CD14-positive monocyte (primary cell): ENCODE data around the gene CHD2. TPM values are rescaled to one million over a fixed set of nuclear protein-coding genes. Genes with fewer than 3 reads are reported as not detected.
A peak's percentile ranks its signal among the peaks of the same experiment; 100 is the strongest.

Experiments
- DNase-seq, 3 donors: peaks; one replicate each; pipeline ENCODE4 v3.0.0-alpha.2; 2011 to 2022
- H2AFZ ChIP-seq: 2 replicates; pipeline ENCODE4 v1.6.0; 2012; ENCODE audit warnings: mild to moderate bottlenecking, low read depth, low read length, inconsistent platforms; ENCODE audit not compliant: insufficient read depth, poor library complexity, severe bottlenecking
- H3K27ac ChIP-seq, 2 donors: 1 replicate in 1 of 2; 2 replicates in 1 of 2; pipeline ENCODE4 v1.5.1; 2012 to 2013; ENCODE audit warnings: low read length in 2 of 2, control low read depth in 1 of 2, inconsistent platforms in 1 of 2, low read depth in 1 of 2, mild to moderate bottlenecking in 1 of 2
- H3K27me3 ChIP-seq, 2 donors: one replicate each; pipeline versions ENCODE4 v1.6.0 to v1.6.1; 2011 to 2013; ENCODE audit warnings: low read length in 2 of 2; ENCODE audit not compliant: control insufficient read depth in 2 of 2, insufficient read depth in 2 of 2
- H3K36me3 ChIP-seq, 2 donors: replicated peaks in 1 of 2; 1 replicate in 1 of 2; 2 replicates in 1 of 2; pipeline versions ENCODE4 v1.5.1 to v1.6.1; 2012 to 2013; ENCODE audit warnings: low read length in 2 of 2, control low read depth in 1 of 2, inconsistent platforms in 1 of 2, mild to moderate bottlenecking in 1 of 2; ENCODE audit not compliant: insufficient read depth in 2 of 2, control insufficient read depth in 1 of 2
- H3K4me1 ChIP-seq, 2 donors: 1 replicate in 1 of 2; 2 replicates in 1 of 2; pipeline versions ENCODE4 v1.5.1 to v1.6.1; 2012 to 2013; ENCODE audit warnings: low read length in 2 of 2, control low read depth in 1 of 2, inconsistent platforms in 1 of 2, mild to moderate bottlenecking in 1 of 2, moderate library complexity in 1 of 2; ENCODE audit not compliant: insufficient read depth in 2 of 2, control insufficient read depth in 1 of 2
- H3K4me2 ChIP-seq: replicated peaks from 2 replicates; pipeline ENCODE3; 2012; ENCODE audit warnings: low read length, moderate library complexity, mild to moderate bottlenecking; ENCODE audit not compliant: poor library complexity, severe bottlenecking; ENCODE audit errors: extremely low read depth
- H3K4me3 ChIP-seq, 3 experiments: fragments of 200-600 bp in 1 of 3; sonication (generic) in 1 of 3; replicated peaks in 1 of 3; 1 replicate in 2 of 3; 2 replicates in 1 of 3; pipeline ENCODE4 v1.5.1; 2011 to 2013; ENCODE audit warnings: low read length in 3 of 3, mild to moderate bottlenecking in 3 of 3, control low read depth in 2 of 3, low read depth in 2 of 3, inconsistent platforms in 1 of 3, moderate library complexity in 1 of 3
- H3K79me2 ChIP-seq: 2 replicates; pipeline ENCODE4 v1.6.0; 2012; ENCODE audit warnings: mild to moderate bottlenecking, control low read depth, inconsistent platforms, low read length, moderate library complexity; ENCODE audit not compliant: insufficient read depth
- H3K9ac ChIP-seq: 2 replicates; pipeline ENCODE4 v1.6.0; 2017; ENCODE audit warnings: low read length, mild to moderate bottlenecking; ENCODE audit not compliant: insufficient read depth, poor library complexity, severe bottlenecking
- H3K9me3 ChIP-seq, 2 donors: replicated peaks in 1 of 2; 1 replicate in 1 of 2; 2 replicates in 1 of 2; pipeline versions ENCODE4 v1.5.1 to v1.6.1; 2012 to 2013; ENCODE audit warnings: low read length in 2 of 2, control low read depth in 1 of 2; ENCODE audit not compliant: control insufficient read depth in 1 of 2, insufficient read depth in 1 of 2
- H4K20me1 ChIP-seq: 2 replicates; pipeline ENCODE4 v1.6.0; 2012; ENCODE audit warnings: mild to moderate bottlenecking, low read length, control low read depth, moderate library complexity; ENCODE audit not compliant: insufficient read depth
- H3K27ac Mint-ChIP-seq, 7 donors: one replicate each; pipeline ENCODE4 v1.8.0; 2020; ENCODE audit warnings: mild to moderate bottlenecking in 7 of 7, mixed read lengths in 7 of 7, moderate library complexity in 6 of 7, inconsistent platforms in 2 of 7
- H3K27me3 Mint-ChIP-seq, 3 donors: one replicate each; pipeline ENCODE4 v1.8.0; 2021 to 2022; ENCODE audit warnings: low read depth in 3 of 3, mild to moderate bottlenecking in 3 of 3, mixed read lengths in 3 of 3, moderate library complexity in 3 of 3, inconsistent platforms in 1 of 3
- H3K36me3 Mint-ChIP-seq, 2 donors: one replicate each; pipeline ENCODE4 v1.8.0; 2020; ENCODE audit warnings: mixed read lengths in 2 of 2, inconsistent platforms in 1 of 2, mild to moderate bottlenecking in 1 of 2
- H3K4me1 Mint-ChIP-seq: one replicate; pipeline ENCODE4 v1.8.0; 2020; ENCODE audit warnings: mild to moderate bottlenecking, mixed read lengths
- H3K4me3 Mint-ChIP-seq, 2 donors: one replicate each; pipeline ENCODE4 v1.8.0; 2020; ENCODE audit warnings: mild to moderate bottlenecking in 2 of 2, mixed read lengths in 2 of 2, moderate library complexity in 1 of 2
- H3K9me3 Mint-ChIP-seq, 7 donors: one replicate each; pipeline ENCODE4 v1.8.0; 2020 to 2022; ENCODE audit warnings: mixed read lengths in 7 of 7, mild to moderate bottlenecking in 6 of 7, moderate library complexity in 6 of 7, inconsistent platforms in 2 of 7
- WGBS: methylation state at CpG from one replicate; pipeline ENCODE4 v1.1.5; 2013; ENCODE audit warnings: missing lambda C conversion rate; ENCODE audit not compliant: insufficient coverage; 5-methylcytosine and 5-hydroxymethylcytosine counted together
- intact Hi-C, 2 donors: fragments of 100-400 bp; cut with micrococcal nuclease; formaldehyde crosslinking; loops; one replicate each; pipeline versions ENCODE4 v1.15.0 to v1.15.1; 2023
- polyA plus RNA-seq, 3 donors: library from polyadenylated mRNA; depleted of rRNA in 1 of 3; unstranded in 2 of 3; stranded (reverse) in 1 of 3; fragments of 300-500 nt in 2 of 3; fragments of >200 nt in 1 of 3; fragmentation: Illumina TruSeq in 2 of 3; gene quantifications; 1 replicate in 2 of 3; 2 replicates in 1 of 3; pipeline ENCODE4 v1.2.3, GENCODE V29; 2012 to 2021
- TF ChIP-seq, protein P1 (sequence below): fragments of 200-600 bp; IDR thresholded peaks from one replicate; pipeline ENCODE4 v1.8.0; 2022; ENCODE audit warnings: antibody characterized with exemption, mild to moderate bottlenecking

Gene CHD2
- polyA plus RNA-seq, 3 donors, result 9.6 to 61.2 (median 11.4) TPM

DNA sequence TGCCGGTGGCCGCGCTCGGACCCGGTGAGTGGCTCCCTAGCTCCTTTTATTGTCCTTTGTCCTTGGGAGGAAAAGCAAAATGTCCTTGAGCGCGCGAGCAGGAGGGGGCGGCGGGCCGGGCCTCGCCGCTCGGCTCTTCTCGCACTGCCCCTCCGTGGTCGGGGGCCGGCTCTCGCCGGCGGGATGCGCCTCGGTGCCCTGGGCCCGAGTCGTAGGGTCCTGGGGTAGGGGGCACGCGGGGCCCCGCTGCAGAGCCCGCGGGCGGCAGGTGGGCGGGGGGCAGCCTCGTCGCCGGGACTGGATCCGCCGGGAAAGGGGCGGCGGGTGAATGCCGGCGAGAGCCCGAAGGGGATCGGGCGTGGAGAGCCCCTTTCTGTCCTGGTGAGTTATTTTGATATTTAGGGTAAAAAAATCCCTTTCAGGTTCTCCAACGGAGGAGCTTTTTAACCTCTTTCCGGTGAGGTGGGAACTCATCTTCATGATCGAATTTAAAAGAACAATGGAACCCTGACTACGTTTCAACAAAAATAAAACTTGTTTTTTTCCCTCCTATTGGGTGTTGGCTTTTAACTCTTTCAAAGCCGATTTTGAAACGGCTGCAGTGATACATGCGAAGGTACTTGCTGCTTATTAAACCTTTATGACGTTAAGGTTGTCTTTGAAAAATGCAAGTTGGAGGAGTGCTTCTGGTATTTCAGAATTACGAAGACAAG is 16.8 kb upstream of the CHD2 start:
- DNase-seq, result peak; percentile 30 to 54 (median 32)
- TF ChIP-seq, protein P1, sequence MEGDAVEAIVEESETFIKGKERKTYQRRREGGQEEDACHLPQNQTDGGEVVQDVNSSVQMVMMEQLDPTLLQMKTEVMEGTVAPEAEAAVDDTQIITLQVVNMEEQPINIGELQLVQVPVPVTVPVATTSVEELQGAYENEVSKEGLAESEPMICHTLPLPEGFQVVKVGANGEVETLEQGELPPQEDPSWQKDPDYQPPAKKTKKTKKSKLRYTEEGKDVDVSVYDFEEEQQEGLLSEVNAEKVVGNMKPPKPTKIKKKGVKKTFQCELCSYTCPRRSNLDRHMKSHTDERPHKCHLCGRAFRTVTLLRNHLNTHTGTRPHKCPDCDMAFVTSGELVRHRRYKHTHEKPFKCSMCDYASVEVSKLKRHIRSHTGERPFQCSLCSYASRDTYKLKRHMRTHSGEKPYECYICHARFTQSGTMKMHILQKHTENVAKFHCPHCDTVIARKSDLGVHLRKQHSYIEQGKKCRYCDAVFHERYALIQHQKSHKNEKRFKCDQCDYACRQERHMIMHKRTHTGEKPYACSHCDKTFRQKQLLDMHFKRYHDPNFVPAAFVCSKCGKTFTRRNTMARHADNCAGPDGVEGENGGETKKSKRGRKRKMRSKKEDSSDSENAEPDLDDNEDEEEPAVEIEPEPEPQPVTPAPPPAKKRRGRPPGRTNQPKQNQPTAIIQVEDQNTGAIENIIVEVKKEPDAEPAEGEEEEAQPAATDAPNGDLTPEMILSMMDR, result no peak
- Histone ChIP-seq H4K20me1 (peaks cover 42% of the 10 kb centered on the region), H3K9me3 (no peaks in the 10 kb centered on the region), H3K79me2 (peaks cover 65% of the 10 kb centered on the region), H3K4me1 (peaks cover 20 to 62% of the 10 kb centered on the region in 2 donors), H3K4me2 (peak overlapping the region; percentile 89), H3K4me3 (peak overlapping the region; percentile 79 to 100 (median 99)), H3K9ac (peak overlapping the region; percentile 100), H2AFZ (no peak overlapping the region), H3K27ac (peak overlapping the region; percentile 82 to 95), H3K27me3 (no peaks in the 10 kb centered on the region), H3K36me3 (peaks cover 26 to 27% of the 10 kb centered on the region in 2 donors)
- Mint-ChIP-seq H3K4me1 (peaks cover 50% of the 10 kb centered on the region), H3K9me3 (peaks cover 0 to 1% (median 0%) of the 10 kb centered on the region in 7 donors), H3K27ac (peak overlapping the region; percentile 86 to 98 (median 92)), H3K4me3 (peak overlapping the region; percentile 85 to 95), H3K36me3 (peaks cover 35 to 39% of the 10 kb centered on the region in 2 donors), H3K27me3 (no peaks in the 10 kb centered on the region)
- under 1% methylated on average over 47 of the region's 53 CpGs for WGBS
- intact Hi-C loops, result loop anchor here (2.0 to 5.0 kb wide), 4 partner anchors 17 to 76 kb away; partner anchors contain the start of gene CHD2 (in 1 of the 2)

- H3K4me1 ChIP-seq, result peaks cover 20 to 63% of the 10 kb centered on the region in 2 donors
Observed at GRCh38 chr15:92883876-92884435, 16.2 kb upstream of the CHD2 start.

More at GRCh38 chr15:92883876-92884435, 16.2 kb upstream of the CHD2 start:
- Histone ChIP-seq H3K79me2 (peaks cover 71% of the 10 kb centered on the region), H3K4me2 (peak overlapping the region; percentile 89), H3K27me3 (no peaks in the 10 kb centered on the region), H3K36me3 (peaks cover 32 to 34% of the 10 kb centered on the region in 2 donors), H3K9ac (peak overlapping the region; percentile 100), H3K4me3 (peak overlapping the region; percentile 79 to 100 (median 99)), H3K9me3 (no peaks in the 10 kb centered on the region), H4K20me1 (peaks cover 48% of the 10 kb centered on the region), H2AFZ (no peak overlapping the region), H3K27ac (peak overlapping the region; percentile 82 to 95)
- WGBS, result 0% methylated on average over 1 of the region's 12 CpGs
- peak overlapping the region; percentile 86 to 98 (median 93) for H3K27ac Mint-ChIP-seq
- H3K4me3 Mint-ChIP-seq, result peak overlapping the region; percentile 85 to 95
- intact Hi-C loops, result loop anchor here (2.0 to 5.0 kb wide), 4 partner anchors 17 to 77 kb away; partner anchors contain the start of gene CHD2 (in 1 of the 2)
- TF ChIP-seq, protein P1, result no peak
- no peak for DNase-seq
- H3K36me3 Mint-ChIP-seq, result peaks cover 40 to 43% of the 10 kb centered on the region in 2 donors
- peaks cover 0 to 1% (median 0%) of the 10 kb centered on the region in 7 donors for H3K9me3 Mint-ChIP-seq
- no peaks in the 10 kb centered on the region for H3K27me3 Mint-ChIP-seq
- peaks cover 50% of the 10 kb centered on the region for H3K4me1 Mint-ChIP-seq
